ENCODE measurements around the gene LRBA.
A peak's percentile ranks its signal among the peaks of the same experiment; 100 is the strongest.

The LRBA gene

GRCh38 chr4:150862829-150863228 lies 152.3 kb downstream of the LRBA start:
- H3K27ac ChIP-seq (ENCODE audit: low read depth, low read length), result no peak overlapping the region
- H3K4me1 ChIP-seq (ENCODE audit: control insufficient read depth in 1 of 2, insufficient read depth in 2 of 2, low read length in 2 of 2), result no peaks in the 10 kb centered on the region
- H3K27me3 ChIP-seq (ENCODE audit: control insufficient read depth in 1 of 2, insufficient read depth in 2 of 2, low read length in 2 of 2), result no peaks in the 10 kb centered on the region
- H3K4me3 ChIP-seq (ENCODE audit: low read depth in 1 of 2, low read length in 2 of 2), result no peak overlapping the region
- no peak overlapping the region for H3K9ac ChIP-seq (ENCODE audit: low read depth in 1 of 2, low read length in 2 of 2)
- H3K36me3 ChIP-seq (ENCODE audit: control insufficient read depth in 1 of 2, insufficient read depth in 2 of 2, low read length in 2 of 2), result peaks cover 0 to 3% of the 10 kb centered on the region in 2 donors
- H3K9me3 ChIP-seq (ENCODE audit: control insufficient read depth in 1 of 2, low read length in 2 of 2), result no peaks in the 10 kb centered on the region

DNA sequence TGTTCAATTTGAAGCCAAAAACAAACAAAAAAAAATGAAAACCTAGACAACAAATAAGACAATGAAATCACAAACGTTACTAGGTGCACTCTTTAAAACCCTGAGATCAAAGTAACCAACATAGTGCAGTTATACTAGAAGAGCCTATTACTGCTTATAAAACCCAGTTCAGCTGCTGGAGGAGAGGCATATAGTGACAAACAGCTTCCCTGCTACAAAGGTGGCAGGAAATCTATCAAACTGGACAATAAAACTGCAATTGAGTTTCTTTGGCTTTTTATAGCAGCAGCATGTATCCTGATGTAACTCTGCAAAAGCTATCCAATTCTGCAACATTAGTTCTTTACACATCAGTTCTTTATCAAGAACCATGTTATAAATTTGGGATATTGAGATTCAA lies 155.6 kb downstream of the LRBA start:
- Histone ChIP-seq H3K27ac (ENCODE audit: low read depth, low read length) (no peak overlapping the region), H3K36me3 (ENCODE audit: control insufficient read depth in 1 of 2, insufficient read depth in 2 of 2, low read length in 2 of 2) (peaks cover 0 to 7% of the 10 kb centered on the region in 2 donors), H3K9ac (ENCODE audit: low read depth in 1 of 2, low read length in 2 of 2) (no peak overlapping the region), H3K4me1 (ENCODE audit: control insufficient read depth in 1 of 2, insufficient read depth in 2 of 2, low read length in 2 of 2) (peaks cover 0 to 3% of the 10 kb centered on the region in 2 donors), H3K9me3 (ENCODE audit: control insufficient read depth in 1 of 2, low read length in 2 of 2) (no peaks in the 10 kb centered on the region), H3K4me3 (ENCODE audit: low read depth in 1 of 2, low read length in 2 of 2) (no peak overlapping the region), H3K27me3 (ENCODE audit: control insufficient read depth in 1 of 2, insufficient read depth in 2 of 2, low read length in 2 of 2) (no peaks in the 10 kb centered on the region)

DNA sequence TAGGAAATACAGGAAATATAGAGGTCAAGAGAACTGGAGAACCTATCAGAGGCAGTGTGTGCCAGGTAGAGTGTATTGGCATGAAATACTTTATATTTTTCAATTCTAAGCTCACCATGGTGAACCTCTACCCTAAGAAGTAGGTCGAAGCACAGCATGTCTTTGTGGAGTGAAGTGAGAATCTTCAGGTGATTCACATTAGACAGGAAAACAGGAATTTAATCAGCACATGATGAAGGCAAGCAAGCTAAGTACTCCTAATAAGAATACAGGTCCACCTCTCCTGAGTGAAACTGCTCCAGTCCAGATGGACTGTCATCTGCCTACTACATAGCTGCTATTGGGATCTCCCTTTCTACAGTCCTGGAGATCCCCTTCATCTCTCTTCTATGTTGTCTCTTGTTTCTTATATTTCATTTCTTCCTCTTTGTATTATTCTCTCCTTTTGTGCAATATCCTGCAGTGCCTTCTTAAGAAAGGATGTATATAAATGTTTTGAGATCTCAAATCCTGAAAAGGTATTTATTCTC lies 159.0 kb downstream of the LRBA start:
- Histone ChIP-seq H3K27me3 (ENCODE audit: control insufficient read depth in 1 of 2, insufficient read depth in 2 of 2, low read length in 2 of 2) (no peaks in the 10 kb centered on the region), H3K9me3 (ENCODE audit: control insufficient read depth in 1 of 2, low read length in 2 of 2) (no peaks in the 10 kb centered on the region), H3K9ac (ENCODE audit: low read depth in 1 of 2, low read length in 2 of 2) (no peak overlapping the region)

DNA sequence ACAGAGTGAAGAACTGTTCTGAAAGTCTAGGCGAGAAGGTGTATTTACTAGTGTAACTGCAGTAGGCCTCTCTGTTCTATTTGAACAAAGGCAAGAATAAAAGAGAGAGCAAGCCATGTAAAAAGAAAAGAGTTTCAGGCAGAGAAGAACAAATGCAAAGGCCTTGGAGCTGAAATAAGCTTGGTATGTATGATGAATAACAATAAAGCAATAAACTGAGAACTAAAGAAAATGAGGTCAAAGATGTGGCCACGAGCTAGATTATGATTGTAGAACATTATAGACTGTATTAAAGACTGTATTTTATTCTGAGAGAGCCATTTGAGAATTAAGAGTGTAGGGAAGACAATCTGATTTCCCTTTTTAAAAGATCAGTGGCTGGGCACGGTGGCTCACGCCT lies 160.5 kb downstream of the LRBA start:
- peaks cover 0 to 4% of the 10 kb centered on the region in 2 donors for H3K4me1 ChIP-seq (ENCODE audit: control insufficient read depth in 1 of 2, insufficient read depth in 2 of 2, low read length in 2 of 2)
- no peaks in the 10 kb centered on the region for H3K9me3 ChIP-seq (ENCODE audit: control insufficient read depth in 1 of 2, low read length in 2 of 2)
- H3K36me3 ChIP-seq (ENCODE audit: control insufficient read depth in 1 of 2, insufficient read depth in 2 of 2, low read length in 2 of 2), result peaks cover 10 to 23% of the 10 kb centered on the region in 2 donors
- H3K27me3 ChIP-seq (ENCODE audit: control insufficient read depth in 1 of 2, insufficient read depth in 2 of 2, low read length in 2 of 2), result no peaks in the 10 kb centered on the region
- no peak overlapping the region for H3K27ac ChIP-seq (ENCODE audit: low read depth, low read length)
- H3K4me3 ChIP-seq (ENCODE audit: low read depth in 1 of 2, low read length in 2 of 2), result no peak overlapping the region
- H3K9ac ChIP-seq (ENCODE audit: low read depth in 1 of 2, low read length in 2 of 2), result no peak overlapping the region

More for the DNA sequence above, 159.0 kb downstream of the LRBA start:
- H3K27ac ChIP-seq (ENCODE audit: low read depth, low read length), result no peak overlapping the region
- H3K4me1 ChIP-seq (ENCODE audit: control insufficient read depth in 1 of 2, insufficient read depth in 2 of 2, low read length in 2 of 2), result peaks cover 0 to 4% of the 10 kb centered on the region in 2 donors
- H3K36me3 ChIP-seq (ENCODE audit: control insufficient read depth in 1 of 2, insufficient read depth in 2 of 2, low read length in 2 of 2), result peaks cover 9 to 12% of the 10 kb centered on the region in 2 donors
- H3K4me3 ChIP-seq (ENCODE audit: low read depth in 1 of 2, low read length in 2 of 2), result no peak overlapping the region

GRCh38 chr4:150853882-150854281 lies 161.2 kb downstream of the LRBA start:
- no peak overlapping the region for H3K9ac ChIP-seq (ENCODE audit: low read depth in 1 of 2, low read length in 2 of 2)
- H3K27ac ChIP-seq (ENCODE audit: low read depth, low read length), result no peak overlapping the region
- no peaks in the 10 kb centered on the region for H3K27me3 ChIP-seq (ENCODE audit: control insufficient read depth in 1 of 2, insufficient read depth in 2 of 2, low read length in 2 of 2)
- H3K9me3 ChIP-seq (ENCODE audit: control insufficient read depth in 1 of 2, low read length in 2 of 2), result no peaks in the 10 kb centered on the region
- H3K4me3 ChIP-seq (ENCODE audit: low read depth in 1 of 2, low read length in 2 of 2), result no peak overlapping the region
- peaks cover 0 to 4% of the 10 kb centered on the region in 2 donors for H3K4me1 ChIP-seq (ENCODE audit: control insufficient read depth in 1 of 2, insufficient read depth in 2 of 2, low read length in 2 of 2)
- H3K36me3 ChIP-seq (ENCODE audit: control insufficient read depth in 1 of 2, insufficient read depth in 2 of 2, low read length in 2 of 2), result peaks cover 16 to 28% of the 10 kb centered on the region in 2 donors

- no peak overlapping the region for H3K27ac ChIP-seq (ENCODE audit: low read depth, low read length)
- H3K36me3 ChIP-seq (ENCODE audit: control insufficient read depth in 1 of 2, insufficient read depth in 2 of 2, low read length in 2 of 2), result peaks cover 20 to 34% of the 10 kb centered on the region in 2 donors
- no peaks in the 10 kb centered on the region for H3K27me3 ChIP-seq (ENCODE audit: control insufficient read depth in 1 of 2, insufficient read depth in 2 of 2, low read length in 2 of 2)
- H3K9ac ChIP-seq (ENCODE audit: low read depth in 1 of 2, low read length in 2 of 2), result no peak overlapping the region
- no peaks in the 10 kb centered on the region for H3K9me3 ChIP-seq (ENCODE audit: control insufficient read depth in 1 of 2, low read length in 2 of 2)
- H3K4me1 ChIP-seq (ENCODE audit: control insufficient read depth in 1 of 2, insufficient read depth in 2 of 2, low read length in 2 of 2), result peaks cover 0 to 4% of the 10 kb centered on the region in 2 donors
- no peak overlapping the region for H3K4me3 ChIP-seq (ENCODE audit: low read depth in 1 of 2, low read length in 2 of 2)
Measured at GRCh38 chr4:150852216-150852615, 162.9 kb downstream of the LRBA start.

GRCh38 chr4:150849016-150849415 lies 166.1 kb downstream of the LRBA start:
- H3K36me3 ChIP-seq (ENCODE audit: control insufficient read depth in 1 of 2, insufficient read depth in 2 of 2, low read length in 2 of 2), result peaks cover 20 to 39% of the 10 kb centered on the region in 2 donors

DNA sequence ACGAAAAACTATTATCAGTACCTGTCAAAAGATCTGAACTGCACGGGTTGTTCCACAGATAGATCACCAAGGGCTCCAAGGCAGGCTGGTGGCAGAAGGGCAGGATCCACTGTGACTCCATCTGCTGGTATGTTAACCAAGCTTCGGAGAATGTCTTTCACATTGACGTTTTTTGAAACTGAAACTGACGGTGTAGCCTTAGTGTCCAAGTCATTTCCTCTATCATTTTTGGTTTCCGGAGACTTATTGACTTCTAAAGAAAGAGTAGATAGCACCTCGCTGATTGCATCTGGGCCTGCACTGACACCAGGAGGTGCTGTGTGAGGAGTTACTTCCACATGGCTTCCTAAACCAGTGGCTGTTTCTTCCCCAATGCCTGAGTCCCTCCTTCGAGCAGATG lies 186.9 kb downstream of the LRBA start:
- H3K4me1 ChIP-seq (ENCODE audit: control insufficient read depth in 1 of 2, insufficient read depth in 2 of 2, low read length in 2 of 2), result peaks cover 8 to 15% of the 10 kb centered on the region in 2 donors
- no peaks in the 10 kb centered on the region for H3K9me3 ChIP-seq (ENCODE audit: control insufficient read depth in 1 of 2, low read length in 2 of 2)
- no peak overlapping the region for H3K9ac ChIP-seq (ENCODE audit: low read depth in 1 of 2, low read length in 2 of 2)
- no peaks in the 10 kb centered on the region for H3K27me3 ChIP-seq (ENCODE audit: control insufficient read depth in 1 of 2, insufficient read depth in 2 of 2, low read length in 2 of 2)
- no peak overlapping the region for H3K27ac ChIP-seq (ENCODE audit: low read depth, low read length)
- peak overlapping the region in 1 of 2 donors; percentile 11 for H3K4me3 ChIP-seq (ENCODE audit: low read depth in 1 of 2, low read length in 2 of 2)
- H3K36me3 ChIP-seq (ENCODE audit: control insufficient read depth in 1 of 2, insufficient read depth in 2 of 2, low read length in 2 of 2), result peaks cover 4 to 8% of the 10 kb centered on the region in 2 donors

More at GRCh38 chr4:150849016-150849415, 166.1 kb downstream of the LRBA start:
- no peak overlapping the region for H3K9ac ChIP-seq (ENCODE audit: low read depth in 1 of 2, low read length in 2 of 2)
- H3K4me1 ChIP-seq (ENCODE audit: control insufficient read depth in 1 of 2, insufficient read depth in 2 of 2, low read length in 2 of 2), result no peaks in the 10 kb centered on the region
- H3K27ac ChIP-seq (ENCODE audit: low read depth, low read length), result no peak overlapping the region
- no peaks in the 10 kb centered on the region for H3K9me3 ChIP-seq (ENCODE audit: control insufficient read depth in 1 of 2, low read length in 2 of 2)
- H3K27me3 ChIP-seq (ENCODE audit: control insufficient read depth in 1 of 2, insufficient read depth in 2 of 2, low read length in 2 of 2), result no peaks in the 10 kb centered on the region
- no peak overlapping the region for H3K4me3 ChIP-seq (ENCODE audit: low read depth in 1 of 2, low read length in 2 of 2)

GRCh38 chr4:150827226-150827625 lies 187.9 kb downstream of the LRBA start:
- H3K9ac ChIP-seq (ENCODE audit: low read depth in 1 of 2, low read length in 2 of 2), result no peak overlapping the region
- H3K27me3 ChIP-seq (ENCODE audit: control insufficient read depth in 1 of 2, insufficient read depth in 2 of 2, low read length in 2 of 2), result no peaks in the 10 kb centered on the region
- no peak overlapping the region for H3K4me3 ChIP-seq (ENCODE audit: low read depth in 1 of 2, low read length in 2 of 2)
- H3K4me1 ChIP-seq (ENCODE audit: control insufficient read depth in 1 of 2, insufficient read depth in 2 of 2, low read length in 2 of 2), result peaks cover 8 to 15% of the 10 kb centered on the region in 2 donors
- H3K9me3 ChIP-seq (ENCODE audit: control insufficient read depth in 1 of 2, low read length in 2 of 2), result no peaks in the 10 kb centered on the region
- no peak overlapping the region for H3K27ac ChIP-seq (ENCODE audit: low read depth, low read length)
- peaks cover 4 to 8% of the 10 kb centered on the region in 2 donors for H3K36me3 ChIP-seq (ENCODE audit: control insufficient read depth in 1 of 2, insufficient read depth in 2 of 2, low read length in 2 of 2)

GRCh38 chr4:150826306-150826705 lies 188.8 kb downstream of the LRBA start:
- Histone ChIP-seq H3K4me3 (ENCODE audit: low read depth in 1 of 2, low read length in 2 of 2) (no peak overlapping the region), H3K9ac (ENCODE audit: low read depth in 1 of 2, low read length in 2 of 2) (no peak overlapping the region), H3K9me3 (ENCODE audit: control insufficient read depth in 1 of 2, low read length in 2 of 2) (no peaks in the 10 kb centered on the region), H3K36me3 (ENCODE audit: control insufficient read depth in 1 of 2, insufficient read depth in 2 of 2, low read length in 2 of 2) (peaks cover 4 to 8% of the 10 kb centered on the region in 2 donors), H3K27ac (ENCODE audit: low read depth, low read length) (no peak overlapping the region), H3K4me1 (ENCODE audit: control insufficient read depth in 1 of 2, insufficient read depth in 2 of 2, low read length in 2 of 2) (peaks cover 8 to 15% of the 10 kb centered on the region in 2 donors), H3K27me3 (ENCODE audit: control insufficient read depth in 1 of 2, insufficient read depth in 2 of 2, low read length in 2 of 2) (no peaks in the 10 kb centered on the region)

Data from duodenal mucosa (tissue), 2 donors.